ENCODE data around the gene ARMC6.
"Not testable (repeated sequence)": the region's sequence is repeated elsewhere in the genome, so short reads cannot be mapped to it uniquely, and the experiment has no call there.

ARMC6 gene

DNA sequence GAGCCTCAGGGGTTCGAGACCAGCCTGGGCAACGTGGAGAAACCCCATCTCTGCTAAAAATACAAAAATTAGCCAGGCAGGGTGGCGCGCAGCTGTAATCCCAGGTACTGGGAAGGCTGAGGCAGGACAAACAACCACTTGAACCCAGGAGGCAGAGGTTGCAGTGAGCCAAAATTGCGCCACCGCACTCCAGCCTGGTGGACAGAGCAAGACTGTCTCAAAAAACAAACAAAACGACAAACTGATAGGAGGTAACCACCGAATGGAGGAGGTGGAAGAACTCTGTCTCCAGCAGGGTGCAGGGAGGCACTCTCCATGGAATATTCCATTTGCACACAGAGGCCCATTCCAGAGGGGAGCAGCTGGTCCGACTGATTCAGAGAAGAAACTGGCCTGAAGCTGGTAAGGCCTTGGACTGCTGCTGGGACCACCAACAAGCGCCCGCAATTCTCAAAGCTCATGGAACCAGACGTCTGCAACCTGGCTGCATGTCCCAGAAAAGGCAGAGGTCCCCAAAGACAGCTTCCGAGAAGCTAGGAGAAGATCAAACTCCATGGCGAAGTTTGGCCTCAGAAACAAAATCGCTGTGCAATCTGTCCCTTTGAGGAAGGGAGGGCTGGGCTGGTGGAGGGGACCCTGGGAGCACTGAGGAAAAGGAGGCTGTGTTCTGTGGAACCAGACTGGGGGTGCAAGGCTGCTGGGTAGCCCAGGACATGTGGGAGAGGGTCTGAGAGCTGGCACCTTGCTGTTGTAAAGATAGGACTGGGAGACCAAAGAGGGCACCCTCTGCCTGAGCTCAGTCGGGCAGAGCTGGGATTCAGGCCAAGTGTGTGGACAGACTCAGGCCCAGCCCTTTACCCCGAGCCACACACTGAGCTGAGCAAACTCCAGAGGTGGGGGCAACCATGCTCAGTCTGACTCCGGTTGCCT lies 65.6 kb downstream of the ARMC6 start:
- no peak overlapping the region for H3K27ac ChIP-seq (ENCODE audit: low read depth, low read length, severe bottlenecking)
- H3K36me3 ChIP-seq (ENCODE audit: control insufficient read depth, insufficient read depth, low read length), result no peaks in the 10 kb centered on the region
- WGBS, 2 experiments (ENCODE audit: insufficient coverage in 2 of 2), result 88 to 95% methylated on average over 15 to 18 of the region's 18 CpGs
- H3K4me1 ChIP-seq (ENCODE audit: control insufficient read depth, insufficient read depth, low read length, poor library complexity, severe bottlenecking), result no peaks in the 10 kb centered on the region
- H3K4me3 ChIP-seq (ENCODE audit: extremely low read depth, insufficient read depth, low read length, poor library complexity, severe bottlenecking), result no peak overlapping the region
- H3K9me3 ChIP-seq (ENCODE audit: control insufficient read depth, low read length), result no peaks in the 10 kb centered on the region

DNA sequence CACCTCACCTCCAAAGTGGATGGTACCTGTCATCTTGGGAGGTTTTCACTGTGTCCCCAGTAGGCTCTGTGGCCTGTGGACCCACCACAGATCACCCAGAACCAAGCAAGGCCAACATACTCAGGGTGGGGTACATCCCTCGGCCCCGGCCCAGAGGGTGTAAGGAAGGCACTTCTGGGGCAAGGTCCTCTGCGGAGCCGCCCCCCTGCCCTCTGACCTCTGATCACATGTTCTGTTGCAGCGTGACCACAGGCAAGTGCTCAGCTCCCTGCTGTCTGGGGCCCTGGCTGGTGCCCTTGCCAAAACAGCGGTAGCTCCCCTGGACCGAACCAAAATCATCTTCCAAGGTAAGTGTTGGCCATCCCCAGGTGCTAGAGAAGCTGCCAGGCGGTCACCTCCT lies 68.1 kb downstream of the ARMC6 start:
- H3K9me3 ChIP-seq (ENCODE audit: control insufficient read depth, low read length), result no peaks in the 10 kb centered on the region
- no peak overlapping the region for H3K27ac ChIP-seq (ENCODE audit: low read depth, low read length, severe bottlenecking)
- H3K4me3 ChIP-seq (ENCODE audit: extremely low read depth, insufficient read depth, low read length, poor library complexity, severe bottlenecking), result no peak overlapping the region
- no peaks in the 10 kb centered on the region for H3K4me1 ChIP-seq (ENCODE audit: control insufficient read depth, insufficient read depth, low read length, poor library complexity, severe bottlenecking)
- 89 to 91% methylated on average over 4 to 7 of the region's 8 CpGs for whole genome bisulfite sequencing, 2 experiments (ENCODE audit: insufficient coverage in 2 of 2)
- no peaks in the 10 kb centered on the region for H3K36me3 ChIP-seq (ENCODE audit: control insufficient read depth, insufficient read depth, low read length)

DNA sequence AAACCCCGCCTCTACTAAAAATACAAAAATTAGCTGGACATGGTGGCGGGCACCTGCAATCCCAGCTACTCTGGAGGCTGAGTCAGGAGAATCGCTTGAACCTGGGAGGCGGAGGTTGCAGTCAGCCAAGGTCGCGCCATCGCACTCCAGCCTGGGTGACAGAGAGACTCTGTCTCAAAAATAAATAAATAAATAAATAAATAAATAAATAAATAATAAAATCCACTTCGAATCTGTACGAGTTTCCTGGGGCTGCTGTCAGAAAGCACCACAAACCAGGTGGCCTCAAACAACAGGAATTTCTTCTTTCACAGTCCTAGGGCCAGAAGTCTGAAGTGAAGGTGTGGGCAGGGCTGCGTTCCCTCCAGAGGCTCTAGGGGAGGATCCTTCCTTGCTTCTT lies 69.2 kb downstream of the ARMC6 start:
- 95 to 98% methylated on average over 5 of the region's 10 CpGs for WGBS, 2 experiments (ENCODE audit: insufficient coverage in 2 of 2)
- not testable (repeated sequence) for H3K9me3 ChIP-seq (ENCODE audit: control insufficient read depth, low read length); H3K27ac ChIP-seq (ENCODE audit: low read depth, low read length, severe bottlenecking); H3K4me3 ChIP-seq (ENCODE audit: extremely low read depth, insufficient read depth, low read length, poor library complexity, severe bottlenecking); H3K4me1 ChIP-seq (ENCODE audit: control insufficient read depth, insufficient read depth, low read length, poor library complexity, severe bottlenecking); H3K36me3 ChIP-seq (ENCODE audit: control insufficient read depth, insufficient read depth, low read length)

DNA sequence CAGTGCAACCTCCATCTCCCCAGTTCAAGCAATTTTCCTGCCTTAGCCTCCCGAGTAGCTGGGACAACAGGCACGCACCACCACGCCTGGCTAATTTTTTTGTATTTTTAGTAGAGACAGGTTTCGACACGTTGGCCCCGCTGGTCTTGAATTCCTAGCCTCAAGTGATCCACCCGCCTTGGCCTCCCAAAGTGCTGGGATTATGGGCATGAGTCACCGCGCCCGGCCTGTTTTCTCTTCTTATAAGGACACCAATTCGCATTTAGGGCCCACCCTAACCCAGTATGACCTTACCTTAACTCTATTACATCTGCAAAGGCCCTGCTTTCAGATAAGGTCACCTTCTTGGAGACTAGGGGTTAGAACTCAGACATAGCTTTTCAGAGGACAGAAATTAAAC lies 69.8 kb downstream of the ARMC6 start:
- Histone ChIP-seq H3K4me1 (ENCODE audit: control insufficient read depth, insufficient read depth, low read length, poor library complexity, severe bottlenecking) (no peaks in the 10 kb centered on the region), H3K27ac (ENCODE audit: low read depth, low read length, severe bottlenecking) (no peak overlapping the region), H3K36me3 (ENCODE audit: control insufficient read depth, insufficient read depth, low read length) (no peaks in the 10 kb centered on the region), H3K4me3 (ENCODE audit: extremely low read depth, insufficient read depth, low read length, poor library complexity, severe bottlenecking) (no peak overlapping the region), H3K9me3 (ENCODE audit: control insufficient read depth, low read length) (no peaks in the 10 kb centered on the region)
- WGBS, 2 experiments (ENCODE audit: insufficient coverage in 2 of 2), result 97 to 98% methylated on average over 5 to 11 of the region's 11 CpGs

DNA sequence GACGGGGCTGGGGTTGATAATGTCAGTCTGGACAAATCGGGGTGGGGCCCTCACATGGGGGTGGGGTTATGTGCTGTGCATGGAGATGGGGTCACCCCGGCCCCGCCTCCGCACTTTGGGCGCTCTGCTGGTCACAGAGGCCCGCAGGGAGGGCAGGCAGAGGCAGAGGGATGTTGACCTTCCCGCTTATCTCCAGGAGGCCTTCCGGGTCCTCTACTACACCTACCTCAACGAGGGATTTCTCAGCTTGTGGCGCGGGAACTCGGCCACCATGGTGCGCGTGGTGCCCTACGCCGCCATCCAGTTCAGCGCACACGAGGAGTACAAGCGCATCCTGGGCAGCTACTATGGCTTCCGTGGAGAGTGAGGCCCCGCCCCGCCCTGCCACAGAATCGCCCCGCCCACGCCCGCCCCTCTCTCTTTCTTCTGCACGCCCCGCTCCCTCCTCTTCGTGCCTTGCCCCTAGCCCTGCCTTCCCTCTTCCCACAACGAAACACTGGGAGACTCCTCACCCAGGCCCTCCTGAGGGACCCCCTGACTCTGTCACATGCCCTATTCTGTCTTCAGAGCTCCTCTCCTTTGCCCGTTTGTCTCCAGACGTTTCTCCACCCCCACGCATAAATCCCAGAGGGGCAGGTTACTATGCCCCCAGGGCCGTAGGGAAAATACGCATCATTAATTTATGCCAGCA lies 72.1 kb downstream of the ARMC6 start:
- H3K9me3 ChIP-seq (ENCODE audit: control insufficient read depth, low read length), result no peaks in the 10 kb centered on the region
- H3K4me3 ChIP-seq (ENCODE audit: extremely low read depth, insufficient read depth, low read length, poor library complexity, severe bottlenecking), result peak overlapping the region; percentile 35
- no peaks in the 10 kb centered on the region for H3K36me3 ChIP-seq (ENCODE audit: control insufficient read depth, insufficient read depth, low read length)
- H3K27ac ChIP-seq (ENCODE audit: low read depth, low read length, severe bottlenecking), result peak overlapping the region; percentile 72
- peaks cover 4% of the 10 kb centered on the region for H3K4me1 ChIP-seq (ENCODE audit: control insufficient read depth, insufficient read depth, low read length, poor library complexity, severe bottlenecking)
- 5% methylated on average over 10 to 27 of the region's 36 CpGs for WGBS, 2 experiments (ENCODE audit: insufficient coverage in 2 of 2)

DNA sequence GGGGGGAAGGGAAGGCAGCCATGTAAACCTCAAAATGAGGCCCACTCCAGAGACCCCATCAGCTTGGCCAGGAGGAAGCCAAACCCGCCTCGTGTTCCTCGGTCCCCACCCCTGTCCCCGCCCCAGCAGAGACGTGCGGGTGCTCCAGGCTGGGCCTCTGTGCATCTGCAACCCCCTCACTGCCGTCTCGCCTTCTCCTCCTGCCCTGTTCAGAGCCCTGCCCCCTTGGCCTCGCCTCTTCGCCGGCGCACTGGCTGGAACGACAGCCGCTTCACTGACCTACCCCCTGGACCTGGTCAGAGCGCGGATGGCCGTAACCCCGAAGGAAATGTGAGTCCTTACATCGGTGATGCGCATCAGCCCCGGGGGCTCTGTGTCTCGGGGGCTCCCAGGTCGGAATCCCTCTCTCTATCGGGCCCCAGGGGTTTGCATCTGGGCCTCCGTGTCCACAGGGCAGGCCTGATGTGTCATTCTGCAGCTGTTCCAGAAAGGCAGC lies 72.7 kb downstream of the ARMC6 start:
- 26% methylated on average over 19 to 25 of the region's 25 CpGs for WGBS, 2 experiments (ENCODE audit: insufficient coverage in 2 of 2)
- H3K36me3 ChIP-seq (ENCODE audit: control insufficient read depth, insufficient read depth, low read length), result no peaks in the 10 kb centered on the region
- peak overlapping the region; percentile 35 for H3K4me3 ChIP-seq (ENCODE audit: extremely low read depth, insufficient read depth, low read length, poor library complexity, severe bottlenecking)
- peaks cover 5% of the 10 kb centered on the region for H3K4me1 ChIP-seq (ENCODE audit: control insufficient read depth, insufficient read depth, low read length, poor library complexity, severe bottlenecking)
- no peaks in the 10 kb centered on the region for H3K9me3 ChIP-seq (ENCODE audit: control insufficient read depth, low read length)
- peak overlapping the region; percentile 72 for H3K27ac ChIP-seq (ENCODE audit: low read depth, low read length, severe bottlenecking)

DNA sequence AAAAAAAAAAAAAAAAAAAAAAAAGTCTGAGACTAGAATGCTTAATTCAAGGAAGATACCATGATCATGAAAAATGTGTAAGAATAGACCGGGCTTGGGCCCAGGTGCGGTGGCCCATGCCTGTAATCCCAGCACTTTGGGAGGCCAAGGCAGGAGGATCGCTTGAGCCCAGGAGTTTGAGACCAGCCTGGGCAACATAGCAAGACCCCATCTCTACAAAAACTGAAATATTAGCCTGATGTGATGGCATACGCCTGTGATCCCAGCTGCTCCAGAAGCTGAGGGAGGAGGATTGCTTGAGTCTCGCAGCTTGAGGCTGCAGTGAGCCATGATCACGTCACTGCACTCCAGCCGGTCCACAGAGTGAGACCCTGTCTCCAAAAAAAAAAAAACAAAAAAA lies 73.5 kb downstream of the ARMC6 start:
- 88 to 100% methylated on average over 4 to 5 of the region's 7 CpGs for WGBS, 2 experiments (ENCODE audit: insufficient coverage in 2 of 2)
- H3K4me1 ChIP-seq (ENCODE audit: control insufficient read depth, insufficient read depth, low read length, poor library complexity, severe bottlenecking); H3K27ac ChIP-seq (ENCODE audit: low read depth, low read length, severe bottlenecking); H3K9me3 ChIP-seq (ENCODE audit: control insufficient read depth, low read length); H3K4me3 ChIP-seq (ENCODE audit: extremely low read depth, insufficient read depth, low read length, poor library complexity, severe bottlenecking); H3K36me3 ChIP-seq (ENCODE audit: control insufficient read depth, insufficient read depth, low read length): not testable (repeated sequence)

DNA sequence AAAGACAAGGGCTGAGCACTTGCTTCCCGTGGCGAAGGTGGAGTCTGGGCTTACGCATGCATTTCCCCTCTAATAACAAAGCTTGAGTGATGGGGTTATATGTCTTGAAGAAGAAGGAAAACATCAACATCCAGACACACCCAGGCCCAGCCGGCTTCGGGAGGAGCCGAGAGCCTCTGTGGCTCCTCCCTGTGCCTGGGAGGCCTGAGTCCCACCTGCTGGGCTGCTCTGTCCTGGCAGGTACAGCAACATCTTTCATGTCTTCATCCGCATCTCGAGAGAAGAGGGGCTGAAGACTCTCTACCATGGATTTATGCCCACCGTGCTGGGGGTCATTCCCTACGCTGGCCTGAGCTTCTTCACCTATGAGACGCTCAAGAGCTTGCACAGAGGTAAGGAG lies 74.3 kb downstream of the ARMC6 start:
- WGBS, 2 experiments (ENCODE audit: insufficient coverage in 2 of 2), result 83 to 86% methylated on average over 7 to 8 of the region's 11 CpGs
- Histone ChIP-seq H3K4me1 (ENCODE audit: control insufficient read depth, insufficient read depth, low read length, poor library complexity, severe bottlenecking) (peaks cover 5% of the 10 kb centered on the region), H3K4me3 (ENCODE audit: extremely low read depth, insufficient read depth, low read length, poor library complexity, severe bottlenecking) (no peak overlapping the region), H3K9me3 (ENCODE audit: control insufficient read depth, low read length) (no peaks in the 10 kb centered on the region), H3K27ac (ENCODE audit: low read depth, low read length, severe bottlenecking) (no peak overlapping the region), H3K36me3 (ENCODE audit: control insufficient read depth, insufficient read depth, low read length) (no peaks in the 10 kb centered on the region)
